DMS53 treated with DMSO at 0.1 percent for 48 hours (cell line): Measurements from ENCODE around the gene ZSCAN21.

Source experiments
- DNase-seq: peaks from one replicate; lab custom pipeline; 2025; ENCODE audit not compliant: unreplicated experiment; lab: John Stamatoyannopoulos, UW

The ZSCAN21 gene

DNA sequence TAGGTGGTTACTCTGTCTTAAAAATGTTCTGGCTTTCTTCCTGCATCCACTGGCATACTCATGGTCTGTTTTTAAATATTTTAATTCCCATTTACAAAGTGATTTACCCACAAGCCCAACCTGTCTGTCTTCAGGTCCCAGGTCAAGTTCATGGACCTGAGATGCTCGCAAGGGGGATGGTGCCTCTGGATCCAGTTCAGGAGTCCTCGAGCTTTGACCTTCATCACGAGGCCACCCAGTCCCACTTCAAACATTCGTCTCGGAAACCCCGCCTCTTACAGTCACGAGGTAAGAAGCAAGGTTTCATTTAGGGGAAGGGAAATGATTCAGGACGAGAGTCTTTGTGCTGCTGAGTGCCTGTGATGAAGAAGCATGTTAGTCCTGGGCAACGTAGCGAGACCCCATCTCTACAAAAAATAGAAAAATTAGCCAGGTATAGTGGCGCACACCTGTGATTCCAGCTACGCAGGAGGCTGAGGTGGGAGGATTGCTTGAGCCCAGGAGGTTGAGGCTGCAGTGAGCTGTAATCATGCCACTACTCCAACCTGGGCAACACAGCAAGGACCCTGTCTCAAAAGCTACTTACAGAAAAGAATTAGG, 25.5 kb upstream of the ZSCAN21 start:
- no peak for DNase-seq

- no peak for DNase-seq
Measured at GRCh38 chr7:100027197-100027596, 22.4 kb upstream of the ZSCAN21 start.

DNA sequence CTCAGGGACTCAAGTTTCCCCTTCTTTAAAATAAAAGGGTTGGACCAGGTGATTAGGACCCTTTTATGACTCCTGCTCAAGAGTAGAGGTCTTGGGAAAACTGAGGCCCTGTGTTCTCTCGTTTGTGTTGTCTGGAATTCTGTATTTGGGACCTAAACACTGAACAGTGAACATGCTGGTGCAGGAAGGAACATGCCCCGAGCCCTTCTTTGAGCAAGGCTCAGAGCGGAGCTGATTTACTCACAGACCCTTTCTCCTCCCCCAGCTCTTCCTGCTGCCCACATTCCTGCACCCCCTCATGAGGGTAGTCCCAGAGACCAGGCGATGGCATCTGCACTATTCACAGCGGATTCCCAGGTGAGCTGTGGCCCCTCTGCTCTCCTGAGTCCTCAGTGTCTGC, 20.0 kb upstream of the ZSCAN21 start:
- no peak for DNase-seq

- DNase-seq, result no peak
Measured at GRCh38 chr7:100033526-100033925, 16.0 kb upstream of the ZSCAN21 start.

- no peak for DNase-seq
Measured at GRCh38 chr7:100034871-100035510, 14.6 kb upstream of the ZSCAN21 start.

DNA sequence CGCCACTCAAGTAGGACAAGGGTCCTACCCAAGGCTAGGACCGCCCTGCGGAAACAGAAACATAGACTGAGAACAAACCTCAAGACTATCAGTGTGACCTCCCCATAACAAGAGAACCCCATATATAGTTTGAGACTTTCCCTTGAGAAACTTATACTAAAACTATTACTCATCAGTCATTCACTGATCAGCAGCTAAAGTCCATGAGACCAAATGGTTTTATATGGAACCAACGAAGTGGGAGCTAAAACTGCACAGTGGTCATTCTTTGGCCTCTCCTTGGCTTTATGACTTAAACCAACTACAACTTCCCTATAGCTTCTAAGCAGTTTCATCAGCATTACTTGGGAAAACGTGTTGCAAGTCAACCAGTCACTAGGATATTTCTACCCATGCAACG, 13.7 kb upstream of the ZSCAN21 start:
- DNase-seq, result no peak

GRCh38 chr7:100038326-100038725, 11.2 kb upstream of the ZSCAN21 start:
- DNase-seq, result no peak

DNA sequence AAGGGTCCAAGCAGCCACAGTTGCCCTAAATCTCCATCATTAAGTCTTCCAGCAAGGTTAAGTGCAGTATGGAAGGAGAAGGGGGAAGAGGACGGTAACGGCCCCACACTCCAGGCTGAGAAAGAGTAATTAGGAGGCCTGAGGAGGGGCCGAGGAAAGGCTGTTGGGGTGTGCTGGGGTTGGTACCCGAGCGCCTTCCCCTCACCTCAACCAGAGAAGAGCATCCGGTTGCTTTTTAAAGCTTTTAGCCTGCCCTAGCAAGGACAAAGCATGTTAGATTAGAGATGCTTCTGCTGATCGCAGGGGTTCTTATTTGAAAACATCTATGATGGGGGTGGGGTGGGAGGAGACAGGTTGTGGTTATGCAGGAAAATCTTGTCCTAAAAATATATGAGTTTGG, 9.0 kb upstream of the ZSCAN21 start:
- no peak for DNase-seq

GRCh38 chr7:100044718-100045117, 4.9 kb upstream of the ZSCAN21 start:
- DNase-seq, result peak; percentile 63

- no peak for DNase-seq
Measured at GRCh38 chr7:100048680-100049079, 894 bp upstream of the ZSCAN21 start.

DNA sequence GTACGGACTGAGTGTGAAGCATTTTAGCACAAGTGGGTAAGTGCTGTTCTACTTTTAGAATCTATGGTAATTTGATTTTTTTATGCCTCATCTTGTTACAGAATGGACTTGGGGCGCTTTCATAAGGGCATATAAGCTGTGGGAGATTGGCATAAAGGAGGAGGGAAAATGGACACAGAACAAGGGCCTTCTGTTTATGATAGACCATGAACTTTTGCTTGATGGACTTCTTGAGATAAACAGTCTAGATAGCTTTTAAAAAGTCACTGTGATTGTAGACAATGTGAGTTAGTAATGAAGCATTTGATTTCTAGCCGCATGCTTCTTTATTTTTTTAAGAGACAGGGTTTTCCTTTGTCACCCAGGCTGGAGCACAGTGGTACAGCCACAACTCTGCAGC, 2.0 kb downstream of the ZSCAN21 start:
- DNase-seq, result no peak

GRCh38 chr7:100053215-100053614, 3.6 kb downstream of the ZSCAN21 start:
- peak; percentile 69 for DNase-seq

- no peak for DNase-seq
Measured at GRCh38 chr7:100057006-100057405, 7.4 kb downstream of the ZSCAN21 start.

- no peak for DNase-seq
Measured at GRCh38 chr7:100059251-100059739, 9.7 kb downstream of the ZSCAN21 start.

GRCh38 chr7:100061518-100062193, 12.1 kb downstream of the ZSCAN21 start:
- DNase-seq, result no peak

GRCh38 chr7:100063376-100063775, 13.8 kb downstream of the ZSCAN21 start:
- no peak for DNase-seq

DNA sequence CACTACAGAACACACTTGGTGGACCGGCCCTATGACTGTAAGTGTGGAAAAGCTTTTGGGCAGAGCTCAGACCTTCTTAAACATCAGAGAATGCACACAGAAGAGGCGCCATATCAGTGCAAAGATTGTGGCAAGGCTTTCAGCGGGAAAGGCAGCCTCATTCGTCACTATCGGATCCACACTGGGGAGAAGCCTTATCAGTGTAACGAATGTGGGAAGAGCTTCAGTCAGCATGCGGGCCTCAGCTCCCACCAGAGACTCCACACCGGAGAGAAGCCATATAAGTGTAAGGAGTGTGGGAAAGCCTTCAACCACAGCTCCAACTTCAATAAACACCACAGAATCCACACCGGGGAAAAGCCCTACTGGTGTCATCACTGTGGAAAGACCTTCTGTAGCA, 14.6 kb downstream of the ZSCAN21 start:
- no peak for DNase-seq

DNA sequence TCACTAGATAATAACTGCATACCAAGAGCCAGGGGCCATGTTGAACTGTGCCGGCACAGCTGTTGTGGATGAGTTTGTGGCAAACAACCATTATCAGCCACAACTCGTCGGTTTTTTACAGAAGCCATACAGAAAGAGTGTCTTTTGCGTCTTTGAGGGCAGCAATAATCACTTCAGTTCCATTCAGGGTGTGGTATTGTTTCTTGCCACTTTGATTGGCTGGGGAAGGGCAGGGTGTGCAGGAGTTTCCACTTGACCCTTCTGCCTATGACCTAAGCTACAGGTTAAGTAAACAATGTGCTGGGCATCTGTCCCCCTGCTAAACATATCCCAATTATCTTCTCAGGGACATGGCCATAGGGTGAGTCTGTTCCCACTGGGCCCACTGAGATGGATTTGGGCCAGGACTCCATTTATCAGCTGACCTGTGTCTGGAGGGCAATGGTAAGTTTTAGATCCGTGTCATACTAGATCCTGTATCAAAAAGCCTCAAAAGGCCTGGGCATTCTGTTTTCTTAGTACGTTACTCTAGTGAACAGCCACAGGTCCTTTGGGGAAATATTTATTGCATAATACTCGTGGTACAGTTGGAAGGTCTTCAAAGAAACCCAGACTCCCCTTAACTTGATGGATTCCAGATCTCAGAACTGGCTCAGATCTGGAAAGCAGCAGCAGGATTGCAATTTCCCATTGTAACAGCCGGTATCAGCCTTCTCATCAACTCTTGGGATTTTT, 16.0 kb downstream of the ZSCAN21 start:
- DNase-seq, result no peak

GRCh38 chr7:100066953-100067352, 17.4 kb downstream of the ZSCAN21 start:
- no peak for DNase-seq

DNA sequence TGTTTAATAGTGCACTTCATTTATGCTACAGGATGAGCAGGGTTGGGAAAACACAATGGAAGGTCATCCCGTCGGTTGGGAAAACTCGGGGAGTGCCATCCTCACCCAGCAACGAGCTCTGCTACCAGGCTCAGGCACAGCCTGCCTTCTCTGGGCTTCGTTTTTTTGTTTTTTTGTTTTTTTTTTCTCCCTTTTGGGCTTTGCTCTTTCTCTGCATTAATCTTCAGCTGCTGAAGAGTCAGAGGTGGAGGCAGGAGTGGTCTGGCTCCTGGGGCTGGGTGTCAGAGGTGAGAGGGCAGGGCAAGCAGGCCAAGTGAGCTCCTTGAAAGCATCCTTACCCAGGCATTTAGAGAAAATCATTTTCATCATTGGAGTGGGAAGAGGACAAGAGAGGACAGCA, 20.4 kb downstream of the ZSCAN21 start:
- DNase-seq, result no peak

GRCh38 chr7:100071018-100071723, 21.6 kb downstream of the ZSCAN21 start:
- no peak for DNase-seq
